ENCODE results near the gene ADAMTS2.

ADAMTS2 gene

GRCh38 chr5:179139111-179139935 lies 205.9 kb downstream of the ADAMTS2 start:
- H3K36me3 ChIP-seq (ENCODE audit: control insufficient read depth, insufficient read depth, low read length), result no peaks in the 10 kb centered on the region
- no peaks in the 10 kb centered on the region for H3K27me3 ChIP-seq (ENCODE audit: control insufficient read depth, insufficient read depth, low read length)
- no peak overlapping the region for H3K9ac ChIP-seq (ENCODE audit: low read depth, low read length)
- H3K4me1 ChIP-seq (ENCODE audit: control insufficient read depth, insufficient read depth, low read length), result no peaks in the 10 kb centered on the region
- no peaks in the 10 kb centered on the region for H3K9me3 ChIP-seq (ENCODE audit: control insufficient read depth, insufficient read depth, low read length)
- H3K4me3 ChIP-seq (ENCODE audit: low read depth, low read length), result no peak overlapping the region

DNA sequence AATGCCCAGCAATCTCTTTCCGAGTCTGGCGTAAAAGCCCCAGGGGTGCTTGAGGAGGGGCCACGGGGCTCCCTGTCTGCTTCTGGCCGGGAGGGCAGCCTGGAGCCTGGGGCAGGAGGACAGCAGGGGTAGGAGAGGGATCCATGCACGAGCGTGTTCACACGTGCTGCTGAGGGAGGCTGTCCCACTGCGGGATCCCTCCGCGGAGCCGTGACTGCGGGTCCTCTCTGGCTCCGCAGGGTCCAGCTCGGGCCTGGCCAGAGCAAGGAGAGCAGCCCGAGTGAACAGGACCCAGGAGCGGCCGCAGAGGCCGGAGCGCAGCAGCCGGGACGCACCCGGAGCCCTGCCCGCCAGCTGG lies 206.7 kb downstream of the ADAMTS2 start:
- Histone ChIP-seq H3K9ac (ENCODE audit: low read depth, low read length) (no peak overlapping the region), H3K27me3 (ENCODE audit: control insufficient read depth, insufficient read depth, low read length) (no peaks in the 10 kb centered on the region), H3K4me1 (ENCODE audit: control insufficient read depth, insufficient read depth, low read length) (no peaks in the 10 kb centered on the region), H3K9me3 (ENCODE audit: control insufficient read depth, insufficient read depth, low read length) (no peaks in the 10 kb centered on the region), H3K36me3 (ENCODE audit: control insufficient read depth, insufficient read depth, low read length) (no peaks in the 10 kb centered on the region), H3K4me3 (ENCODE audit: low read depth, low read length) (no peak overlapping the region)

DNA sequence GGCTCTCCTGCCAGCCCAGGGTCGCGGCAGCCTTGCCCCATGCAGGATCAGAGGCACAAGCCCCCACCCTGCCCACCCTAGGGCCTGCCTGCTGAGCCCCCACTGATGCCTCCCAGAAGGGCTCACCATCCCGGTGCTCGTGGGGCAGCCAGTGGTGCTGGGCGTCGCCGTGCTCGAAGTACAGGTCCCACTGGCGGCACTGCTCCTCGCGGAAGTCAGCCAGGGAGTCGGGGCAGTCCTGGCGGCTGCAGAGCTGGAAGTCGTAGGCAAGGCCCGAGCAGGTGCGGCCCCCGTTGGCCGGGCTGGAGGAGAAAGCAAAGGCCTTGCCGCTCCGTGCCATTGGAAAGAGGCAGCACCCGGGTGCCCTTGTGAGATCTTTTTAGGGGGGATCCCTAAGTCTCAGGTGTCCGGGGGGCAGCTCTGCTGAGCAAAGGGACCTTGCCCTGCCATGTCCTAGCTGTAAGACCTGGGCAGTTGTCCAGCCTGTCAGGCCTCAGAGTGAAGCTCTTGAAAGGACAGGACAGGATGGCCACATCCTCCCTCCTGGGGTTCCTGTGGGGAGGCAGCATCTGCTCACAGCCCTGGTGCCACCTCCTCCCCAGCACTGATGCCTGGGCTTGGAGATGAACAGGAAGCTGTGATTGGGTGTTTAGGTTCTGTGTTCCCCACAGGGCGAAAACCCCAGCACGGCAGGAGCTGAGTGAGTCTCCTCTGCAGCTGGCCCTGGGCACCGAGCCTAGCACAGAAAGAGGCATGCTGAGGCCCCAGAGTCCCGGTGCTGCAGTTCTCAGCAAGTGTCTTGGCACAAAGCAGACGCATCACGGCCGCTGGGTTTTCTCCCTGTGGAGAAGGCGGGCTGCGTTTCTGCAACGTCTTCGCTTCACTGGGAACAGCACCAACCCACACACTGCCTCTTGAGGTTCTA lies 207.4 kb downstream of the ADAMTS2 start:
- Histone ChIP-seq H3K36me3 (ENCODE audit: control insufficient read depth, insufficient read depth, low read length) (no peaks in the 10 kb centered on the region), H3K9ac (ENCODE audit: low read depth, low read length) (no peak overlapping the region), H3K9me3 (ENCODE audit: control insufficient read depth, insufficient read depth, low read length) (no peaks in the 10 kb centered on the region), H3K4me1 (ENCODE audit: control insufficient read depth, insufficient read depth, low read length) (no peaks in the 10 kb centered on the region), H3K4me3 (ENCODE audit: low read depth, low read length) (no peak overlapping the region), H3K27me3 (ENCODE audit: control insufficient read depth, insufficient read depth, low read length) (no peaks in the 10 kb centered on the region)

GRCh38 chr5:179137016-179137642 lies 208.1 kb downstream of the ADAMTS2 start:
- Histone ChIP-seq H3K9me3 (ENCODE audit: control insufficient read depth, insufficient read depth, low read length) (no peaks in the 10 kb centered on the region), H3K4me1 (ENCODE audit: control insufficient read depth, insufficient read depth, low read length) (no peaks in the 10 kb centered on the region), H3K4me3 (ENCODE audit: low read depth, low read length) (no peak overlapping the region), H3K27me3 (ENCODE audit: control insufficient read depth, insufficient read depth, low read length) (no peaks in the 10 kb centered on the region), H3K9ac (ENCODE audit: low read depth, low read length) (no peak overlapping the region), H3K36me3 (ENCODE audit: control insufficient read depth, insufficient read depth, low read length) (no peaks in the 10 kb centered on the region)

- Histone ChIP-seq H3K9me3 (ENCODE audit: control insufficient read depth, insufficient read depth, low read length) (no peaks in the 10 kb centered on the region), H3K36me3 (ENCODE audit: control insufficient read depth, insufficient read depth, low read length) (no peaks in the 10 kb centered on the region), H3K4me1 (ENCODE audit: control insufficient read depth, insufficient read depth, low read length) (no peaks in the 10 kb centered on the region), H3K9ac (ENCODE audit: low read depth, low read length) (no peak overlapping the region), H3K4me3 (ENCODE audit: low read depth, low read length) (no peak overlapping the region), H3K27me3 (ENCODE audit: control insufficient read depth, insufficient read depth, low read length) (no peaks in the 10 kb centered on the region)
These were observed 209.6 kb downstream of the ADAMTS2 start for GRCh38 chr5:179135441-179136215.

GRCh38 chr5:179135006-179135405 lies 210.3 kb downstream of the ADAMTS2 start:
- H3K4me1 ChIP-seq (ENCODE audit: control insufficient read depth, insufficient read depth, low read length), result no peaks in the 10 kb centered on the region
- no peak overlapping the region for H3K4me3 ChIP-seq (ENCODE audit: low read depth, low read length)
- no peak overlapping the region for H3K9ac ChIP-seq (ENCODE audit: low read depth, low read length)
- no peaks in the 10 kb centered on the region for H3K27me3 ChIP-seq (ENCODE audit: control insufficient read depth, insufficient read depth, low read length)
- no peaks in the 10 kb centered on the region for H3K9me3 ChIP-seq (ENCODE audit: control insufficient read depth, insufficient read depth, low read length)
- H3K36me3 ChIP-seq (ENCODE audit: control insufficient read depth, insufficient read depth, low read length), result no peaks in the 10 kb centered on the region

DNA sequence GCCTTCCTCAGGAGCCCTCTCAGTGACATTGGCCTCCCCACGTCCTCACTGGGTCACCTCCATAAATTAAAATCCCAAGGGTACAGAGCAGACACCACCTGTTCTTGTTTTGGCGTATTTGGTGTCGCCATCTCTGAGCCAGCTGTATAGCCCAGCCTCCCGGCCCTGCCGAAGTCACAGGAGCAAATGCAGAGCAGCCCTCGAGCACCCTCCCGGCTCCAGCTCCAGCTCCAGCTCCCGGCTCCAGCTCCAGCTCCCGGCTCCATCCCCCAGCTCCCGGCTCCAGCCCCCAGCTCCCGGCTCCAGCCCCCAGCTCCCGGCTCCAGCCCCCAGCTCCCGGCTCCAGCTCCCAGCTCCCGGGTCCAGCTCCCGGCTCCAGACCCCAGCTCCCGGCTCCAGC lies 210.8 kb downstream of the ADAMTS2 start:
- H3K36me3 ChIP-seq (ENCODE audit: control insufficient read depth, insufficient read depth, low read length), result no peaks in the 10 kb centered on the region
- no peaks in the 10 kb centered on the region for H3K27me3 ChIP-seq (ENCODE audit: control insufficient read depth, insufficient read depth, low read length)
- no peaks in the 10 kb centered on the region for H3K9me3 ChIP-seq (ENCODE audit: control insufficient read depth, insufficient read depth, low read length)
- no peak overlapping the region for H3K4me3 ChIP-seq (ENCODE audit: low read depth, low read length)
- no peak overlapping the region for H3K9ac ChIP-seq (ENCODE audit: low read depth, low read length)
- no peaks in the 10 kb centered on the region for H3K4me1 ChIP-seq (ENCODE audit: control insufficient read depth, insufficient read depth, low read length)

DNA sequence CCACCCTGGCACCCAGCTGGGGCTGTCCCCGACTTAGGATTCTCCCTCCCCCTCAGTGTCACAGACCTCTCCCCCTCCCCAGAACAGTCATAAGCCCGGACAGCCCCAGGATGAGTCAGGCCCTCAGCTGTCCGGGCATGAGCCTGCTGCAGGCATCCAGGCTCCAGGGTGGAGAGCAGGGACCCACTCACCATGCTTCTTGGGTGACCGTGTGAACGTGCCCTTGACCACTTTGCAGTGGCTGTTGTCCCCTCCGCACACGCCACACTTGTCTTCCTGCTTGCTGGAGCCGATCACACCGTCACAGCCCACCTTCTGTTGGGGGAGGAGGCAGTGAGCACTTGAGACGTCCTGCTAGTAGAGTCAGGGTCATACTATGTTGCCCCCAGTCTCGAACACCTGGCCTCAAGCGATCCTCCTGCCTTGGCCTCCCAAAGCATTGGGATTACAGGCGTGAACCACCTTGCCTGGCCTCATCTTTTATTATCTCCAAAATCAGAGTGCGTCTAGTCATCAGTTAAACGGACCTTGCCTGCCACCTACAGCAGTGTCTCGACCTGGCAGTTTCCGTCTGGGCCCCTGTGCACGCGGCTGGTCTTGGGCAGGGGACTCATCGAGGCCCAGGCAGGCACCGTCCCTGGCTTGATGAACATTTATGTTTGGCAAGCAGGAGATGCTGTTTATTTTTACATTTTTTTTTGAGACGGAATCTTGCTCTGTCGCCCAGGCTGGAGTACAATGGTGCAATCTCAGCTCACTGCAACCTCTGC lies 212.5 kb downstream of the ADAMTS2 start:
- no peaks in the 10 kb centered on the region for H3K9me3 ChIP-seq (ENCODE audit: control insufficient read depth, insufficient read depth, low read length)
- H3K9ac ChIP-seq (ENCODE audit: low read depth, low read length), result no peak overlapping the region
- H3K4me1 ChIP-seq (ENCODE audit: control insufficient read depth, insufficient read depth, low read length), result no peaks in the 10 kb centered on the region
- H3K36me3 ChIP-seq (ENCODE audit: control insufficient read depth, insufficient read depth, low read length), result no peaks in the 10 kb centered on the region
- H3K27me3 ChIP-seq (ENCODE audit: control insufficient read depth, insufficient read depth, low read length), result no peaks in the 10 kb centered on the region
- H3K4me3 ChIP-seq (ENCODE audit: low read depth, low read length), result no peak overlapping the region

- no peaks in the 10 kb centered on the region for H3K4me1 ChIP-seq (ENCODE audit: control insufficient read depth, insufficient read depth, low read length)
- no peak overlapping the region for H3K4me3 ChIP-seq (ENCODE audit: low read depth, low read length)
- no peaks in the 10 kb centered on the region for H3K36me3 ChIP-seq (ENCODE audit: control insufficient read depth, insufficient read depth, low read length)
- no peaks in the 10 kb centered on the region for H3K9me3 ChIP-seq (ENCODE audit: control insufficient read depth, insufficient read depth, low read length)
- H3K27me3 ChIP-seq (ENCODE audit: control insufficient read depth, insufficient read depth, low read length), result no peaks in the 10 kb centered on the region
- H3K9ac ChIP-seq (ENCODE audit: low read depth, low read length), result no peak overlapping the region
These were observed 213.2 kb downstream of the ADAMTS2 start for GRCh38 chr5:179131886-179132585.

DNA sequence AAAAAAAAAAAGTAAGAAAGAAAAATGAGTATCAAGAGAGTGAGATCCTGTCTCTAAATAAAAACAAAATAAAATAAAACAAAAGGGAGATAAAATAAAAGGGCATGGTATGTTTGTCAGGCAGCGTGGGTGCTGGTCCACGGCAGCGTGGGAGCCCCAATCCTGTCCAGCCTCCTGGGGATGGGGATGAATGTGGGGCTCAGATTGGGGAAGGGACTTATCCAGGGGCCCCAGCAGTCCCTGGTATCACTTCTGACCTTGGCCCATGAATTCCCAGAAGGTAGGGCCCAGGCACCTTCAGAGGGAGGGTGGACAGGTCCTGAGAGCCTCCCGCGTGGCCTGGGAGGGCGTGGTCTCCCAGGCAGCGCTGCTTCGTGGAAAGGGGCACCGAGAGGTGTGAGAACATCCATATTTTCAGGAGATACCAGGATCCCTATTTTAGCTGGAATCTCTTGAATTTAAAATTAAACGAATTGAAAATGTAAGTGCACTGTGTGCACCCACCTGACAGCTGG lies 213.9 kb downstream of the ADAMTS2 start:
- H3K27me3 ChIP-seq (ENCODE audit: control insufficient read depth, insufficient read depth, low read length), result no peaks in the 10 kb centered on the region
- H3K9ac ChIP-seq (ENCODE audit: low read depth, low read length), result no peak overlapping the region
- H3K4me3 ChIP-seq (ENCODE audit: low read depth, low read length), result no peak overlapping the region
- H3K36me3 ChIP-seq (ENCODE audit: control insufficient read depth, insufficient read depth, low read length), result no peaks in the 10 kb centered on the region
- H3K4me1 ChIP-seq (ENCODE audit: control insufficient read depth, insufficient read depth, low read length), result no peaks in the 10 kb centered on the region
- H3K9me3 ChIP-seq (ENCODE audit: control insufficient read depth, insufficient read depth, low read length), result no peaks in the 10 kb centered on the region
